ENCODE measurements around the gene ZBTB18.

DNA sequence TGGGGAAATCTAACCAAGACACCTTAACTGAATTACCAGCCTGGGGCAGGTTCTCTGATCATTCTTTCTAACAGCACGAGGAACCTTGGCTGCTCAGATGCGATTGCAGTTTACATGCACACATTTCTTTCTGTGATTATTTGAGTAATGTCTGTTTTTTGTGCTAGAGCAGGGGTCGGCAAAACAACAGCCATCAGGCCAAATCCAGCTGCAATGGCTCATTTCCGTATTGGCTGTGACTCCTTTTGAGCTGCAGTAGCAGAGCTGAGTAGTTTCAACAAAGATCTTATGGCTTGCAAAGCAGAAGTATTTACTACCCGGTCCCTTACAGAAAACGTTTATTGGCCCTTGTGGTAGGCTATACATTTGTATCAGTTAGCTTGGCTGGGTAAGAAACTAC lies 37.1 kb downstream of the ZBTB18 start:
- TF ChIP-seq, protein P1, sequence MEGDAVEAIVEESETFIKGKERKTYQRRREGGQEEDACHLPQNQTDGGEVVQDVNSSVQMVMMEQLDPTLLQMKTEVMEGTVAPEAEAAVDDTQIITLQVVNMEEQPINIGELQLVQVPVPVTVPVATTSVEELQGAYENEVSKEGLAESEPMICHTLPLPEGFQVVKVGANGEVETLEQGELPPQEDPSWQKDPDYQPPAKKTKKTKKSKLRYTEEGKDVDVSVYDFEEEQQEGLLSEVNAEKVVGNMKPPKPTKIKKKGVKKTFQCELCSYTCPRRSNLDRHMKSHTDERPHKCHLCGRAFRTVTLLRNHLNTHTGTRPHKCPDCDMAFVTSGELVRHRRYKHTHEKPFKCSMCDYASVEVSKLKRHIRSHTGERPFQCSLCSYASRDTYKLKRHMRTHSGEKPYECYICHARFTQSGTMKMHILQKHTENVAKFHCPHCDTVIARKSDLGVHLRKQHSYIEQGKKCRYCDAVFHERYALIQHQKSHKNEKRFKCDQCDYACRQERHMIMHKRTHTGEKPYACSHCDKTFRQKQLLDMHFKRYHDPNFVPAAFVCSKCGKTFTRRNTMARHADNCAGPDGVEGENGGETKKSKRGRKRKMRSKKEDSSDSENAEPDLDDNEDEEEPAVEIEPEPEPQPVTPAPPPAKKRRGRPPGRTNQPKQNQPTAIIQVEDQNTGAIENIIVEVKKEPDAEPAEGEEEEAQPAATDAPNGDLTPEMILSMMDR (IDR thresholded peaks at IDR 0.05; ENCODE audit: low read depth, low read length): no peak
- TF ChIP-seq POLR2A (IDR thresholded peaks at IDR 0.05; ENCODE audit: extremely low read depth, insufficient read length): no peak
